NCI-H2029 (cell line): ENCODE data around the gene KIRREL2.
"Not testable (repeated sequence)": the region's sequence is repeated elsewhere in the genome, so short reads cannot be mapped to it uniquely, and the experiment has no call there.

Experiments used
- DNase-seq: peaks from one replicate; lab custom pipeline; 2025; lab: John Stamatoyannopoulos, UW

The KIRREL2 gene

DNA sequence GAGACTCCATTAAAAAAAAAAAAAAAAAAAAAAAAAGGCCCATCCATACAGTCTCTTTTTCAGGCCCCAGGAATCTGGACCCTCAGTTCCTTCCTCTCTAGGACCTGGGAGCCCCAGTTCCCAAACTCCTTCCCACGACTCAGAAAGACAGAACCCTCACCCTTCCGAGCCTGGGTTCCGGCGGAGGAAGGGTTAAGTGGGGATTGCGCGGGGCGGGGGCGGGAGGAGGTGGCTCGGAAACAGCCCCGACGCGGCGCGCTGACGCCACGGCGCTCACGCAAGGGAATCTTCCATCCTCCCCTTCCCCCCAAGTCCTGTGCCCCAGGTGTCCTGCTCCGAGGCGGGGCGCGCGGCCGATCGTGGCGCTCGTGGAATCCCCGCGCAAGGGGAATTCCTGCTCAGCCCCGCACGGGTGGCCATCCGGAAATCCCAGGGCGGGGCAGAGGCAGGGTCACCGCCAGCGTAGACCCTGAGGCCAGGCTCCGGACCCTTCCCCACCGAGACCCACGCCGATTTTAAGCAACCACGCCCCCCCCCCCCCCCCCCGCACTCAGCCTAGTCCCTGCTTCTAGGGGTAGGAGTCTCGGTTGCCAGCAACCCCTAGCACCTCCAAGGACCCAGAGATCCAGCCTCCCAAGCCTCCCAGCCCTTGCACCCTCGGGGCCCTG, 43.0 kb downstream of the KIRREL2 start:
- peak; percentile 69 for DNase-seq

DNA sequence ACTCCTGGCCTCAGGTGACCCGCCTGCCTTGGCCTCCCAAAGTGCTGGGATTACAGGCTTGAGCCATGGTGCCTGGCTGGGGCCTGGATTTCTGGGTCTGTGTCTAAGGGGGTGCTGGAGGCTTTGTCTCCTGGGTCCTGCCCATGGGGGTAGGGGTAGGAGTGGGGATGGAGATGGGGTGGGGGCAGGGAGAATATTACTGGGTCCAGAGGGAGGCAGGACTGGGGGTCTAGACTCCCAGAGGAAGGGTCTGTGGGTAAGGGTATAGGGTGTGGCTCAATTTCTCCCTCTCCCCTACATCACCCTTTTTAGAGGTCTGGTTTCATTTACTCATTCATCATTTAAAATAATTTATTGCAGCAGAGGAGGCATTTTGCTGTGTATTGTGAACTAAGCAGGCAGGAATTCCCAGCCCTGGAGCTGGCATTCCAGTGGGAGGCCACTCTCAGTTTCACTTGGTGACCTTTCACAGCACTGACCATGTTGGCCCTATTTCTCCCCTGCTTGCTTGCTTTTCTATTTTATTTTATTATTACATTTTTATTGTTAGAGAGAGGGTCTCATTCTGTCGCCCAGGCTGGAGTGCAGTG, 44.4 kb downstream of the KIRREL2 start:
- no peak for DNase-seq

DNA sequence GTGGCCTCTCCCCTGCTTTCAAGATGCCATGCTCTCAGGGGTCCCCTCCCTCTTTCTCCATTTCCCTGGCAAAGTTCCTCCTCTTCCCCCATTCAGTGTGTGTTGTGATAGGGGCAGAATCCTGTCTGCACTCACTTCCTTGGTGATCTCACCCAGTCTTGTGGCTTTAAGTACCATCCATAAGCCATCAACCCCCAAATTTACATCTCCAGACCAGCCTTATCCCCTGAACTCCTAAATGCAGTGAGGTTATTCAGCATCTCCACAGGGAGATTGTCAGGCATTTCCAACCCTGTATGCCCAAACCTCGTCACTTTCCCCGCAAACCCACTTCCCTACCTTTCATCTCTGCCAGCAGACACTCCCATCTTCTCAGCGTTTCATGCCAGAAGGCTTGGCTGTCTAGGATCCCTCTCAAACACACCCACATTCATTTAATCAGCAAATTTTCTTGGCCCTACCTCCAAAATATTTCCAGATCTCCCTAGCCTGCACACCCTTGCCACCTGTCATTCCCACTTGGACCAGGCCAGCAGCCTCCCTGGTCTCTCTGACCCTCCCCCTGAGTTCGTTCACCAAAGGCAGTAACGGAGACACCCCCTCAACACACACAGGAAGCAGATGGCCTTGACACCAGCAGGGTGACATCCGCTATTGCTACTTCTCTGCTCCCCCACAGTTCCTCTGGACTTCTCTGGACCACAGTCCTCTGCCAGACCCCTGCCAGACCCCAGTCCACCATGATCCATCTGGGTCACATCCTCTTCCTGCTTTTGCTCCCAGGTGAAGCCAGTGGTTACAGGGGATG, 45.3 kb downstream of the KIRREL2 start, which contains the start of gene HCST:
TSS of gene HCST (plus strand) at position 676 of the 808 bp plus-strand sequence. CDS start at position 741, 65 bp downstream.
- no peak for DNase-seq

DNA sequence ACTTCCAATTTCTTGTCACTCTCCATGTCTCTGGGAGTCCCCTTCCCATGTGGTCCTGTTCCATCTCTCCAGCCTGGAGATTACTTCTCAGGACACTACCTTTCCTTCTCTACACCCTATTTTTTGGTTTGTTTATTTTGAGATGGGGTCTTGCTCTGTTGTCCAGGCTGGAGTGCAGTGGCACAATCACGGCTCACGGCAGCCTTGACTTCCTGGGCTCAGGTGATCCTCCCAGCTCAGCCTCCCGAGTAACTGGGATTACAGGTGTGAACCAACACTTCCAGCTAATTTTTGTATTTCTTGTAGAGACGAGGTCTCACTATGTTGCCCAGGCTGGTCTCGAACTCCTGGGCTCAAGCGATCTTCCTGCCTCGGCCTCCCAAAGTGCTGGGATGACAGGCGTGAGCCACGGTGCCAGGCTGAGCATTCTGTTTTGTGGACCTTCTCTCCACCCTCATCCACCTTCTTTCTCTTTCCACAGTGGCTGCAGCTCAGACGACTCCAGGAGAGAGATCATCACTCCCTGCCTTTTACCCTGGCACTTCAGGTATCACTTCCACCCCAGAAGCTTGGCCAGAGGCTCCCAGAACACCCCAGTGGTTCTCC, 46.3 kb downstream of the KIRREL2 start:
- DNase-seq, result no peak

DNA sequence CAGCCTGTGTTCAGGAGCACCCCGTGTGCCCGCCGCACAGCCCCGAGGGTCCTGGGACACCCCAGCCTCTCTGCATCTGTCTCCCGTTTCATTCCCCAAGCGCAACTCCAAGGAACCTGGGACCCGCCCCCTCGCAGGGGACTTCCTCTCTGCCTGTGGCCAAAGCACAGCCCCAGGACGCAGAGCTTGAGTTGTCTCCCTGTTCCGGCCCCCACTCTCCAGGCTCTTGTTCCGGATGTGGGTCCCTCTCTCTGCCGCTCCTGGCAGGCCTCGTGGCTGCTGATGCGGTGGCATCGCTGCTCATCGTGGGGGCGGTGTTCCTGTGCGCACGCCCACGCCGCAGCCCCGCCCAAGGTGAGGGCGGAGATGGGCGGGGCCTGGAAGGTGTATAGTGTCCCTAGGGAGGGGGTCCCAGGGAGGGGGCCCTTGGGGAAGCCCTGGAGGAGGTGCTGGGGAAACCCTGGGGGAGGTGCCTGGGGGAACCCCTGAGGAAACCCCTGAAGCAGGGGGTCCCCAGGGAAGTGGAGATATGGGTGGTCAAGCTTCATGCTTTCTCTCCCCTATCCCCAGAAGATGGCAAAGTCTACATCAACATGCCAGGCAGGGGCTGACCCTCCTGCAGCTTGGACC, 47.0 kb downstream of the KIRREL2 start:
- DNase-seq, result peak; percentile 70

DNA sequence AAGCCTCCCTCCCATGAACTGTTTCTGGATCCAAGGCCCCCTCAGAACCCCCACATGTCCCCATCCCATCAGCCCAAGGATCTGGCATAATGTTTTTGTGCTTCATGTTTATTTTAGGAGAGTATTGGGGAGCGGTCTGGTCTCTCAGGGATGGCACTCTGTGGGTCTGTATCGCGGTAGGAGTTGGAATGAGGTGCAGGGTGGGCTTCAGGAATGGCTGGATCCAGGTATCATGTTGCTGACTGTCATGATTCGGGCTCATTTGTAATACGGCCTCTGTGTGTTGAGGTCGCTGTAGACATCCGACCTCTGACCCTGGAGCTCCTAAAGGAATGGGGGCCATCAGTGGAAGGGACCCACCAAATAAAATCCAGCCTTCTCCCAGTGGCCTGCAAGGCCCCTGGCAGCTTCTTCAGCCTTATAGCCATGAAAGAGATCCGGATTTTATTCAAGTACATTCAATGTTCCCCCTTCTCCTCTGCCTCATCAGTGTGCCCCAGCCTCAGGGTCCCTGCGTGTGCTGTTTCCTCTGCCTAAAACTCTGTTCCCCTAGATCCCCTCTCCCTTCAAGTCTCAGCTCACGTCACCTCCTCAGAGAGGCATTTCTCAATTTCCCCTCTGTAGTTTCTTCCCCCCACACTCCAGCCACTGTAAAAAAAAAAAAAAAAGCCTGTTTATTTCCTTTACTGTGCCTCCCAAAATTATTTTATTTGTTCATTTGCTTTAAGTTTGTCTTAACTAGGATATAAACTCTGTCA, 47.8 kb downstream of the KIRREL2 start:
- no peak for DNase-seq

DNA sequence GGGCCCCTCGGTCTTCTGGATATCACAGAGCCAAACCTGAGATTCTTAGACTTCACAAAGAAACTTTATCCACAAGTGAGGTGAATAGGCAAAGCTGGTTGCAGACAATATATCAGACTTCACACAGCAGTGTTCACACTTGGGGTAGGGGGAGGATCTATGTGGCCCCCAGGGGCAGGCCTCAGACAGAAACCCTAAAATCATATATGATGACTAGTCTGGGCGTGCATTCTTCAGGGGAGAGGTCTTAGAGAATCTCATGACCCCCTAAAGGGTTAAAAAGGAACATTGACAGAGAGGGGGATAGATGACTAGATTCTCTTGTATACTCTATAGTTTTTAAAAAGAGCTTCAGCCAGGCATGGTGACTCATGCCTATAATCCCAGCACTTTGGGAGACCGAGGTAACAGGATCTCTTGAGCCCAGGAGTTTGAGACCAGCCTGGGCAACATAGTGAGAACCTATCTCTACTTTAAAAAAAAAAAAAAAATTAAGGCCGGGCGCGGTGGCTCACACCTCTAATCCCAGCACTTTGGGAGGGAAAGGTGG, 48.5 kb downstream of the KIRREL2 start:
- DNase-seq, result no peak

DNA sequence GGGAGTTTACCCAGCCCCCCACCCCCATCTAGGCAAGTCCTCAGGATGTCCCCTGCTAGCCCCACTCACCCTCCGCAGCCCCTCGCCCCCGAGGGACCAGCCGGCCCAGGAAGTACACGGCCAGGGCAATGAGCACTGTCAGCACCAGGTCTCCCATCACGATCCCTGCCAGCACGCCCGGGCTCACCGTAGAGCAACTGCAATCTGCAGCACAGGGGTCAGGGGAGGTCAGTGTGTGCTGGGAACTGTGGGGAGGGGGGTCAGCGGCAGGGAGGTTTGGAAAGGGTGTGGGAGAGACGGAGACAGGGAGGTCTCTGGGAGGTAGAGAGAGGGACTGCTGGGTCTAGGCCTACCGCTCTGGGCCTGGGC, 50.6 kb downstream of the KIRREL2 start:
- DNase-seq, result no peak

DNA sequence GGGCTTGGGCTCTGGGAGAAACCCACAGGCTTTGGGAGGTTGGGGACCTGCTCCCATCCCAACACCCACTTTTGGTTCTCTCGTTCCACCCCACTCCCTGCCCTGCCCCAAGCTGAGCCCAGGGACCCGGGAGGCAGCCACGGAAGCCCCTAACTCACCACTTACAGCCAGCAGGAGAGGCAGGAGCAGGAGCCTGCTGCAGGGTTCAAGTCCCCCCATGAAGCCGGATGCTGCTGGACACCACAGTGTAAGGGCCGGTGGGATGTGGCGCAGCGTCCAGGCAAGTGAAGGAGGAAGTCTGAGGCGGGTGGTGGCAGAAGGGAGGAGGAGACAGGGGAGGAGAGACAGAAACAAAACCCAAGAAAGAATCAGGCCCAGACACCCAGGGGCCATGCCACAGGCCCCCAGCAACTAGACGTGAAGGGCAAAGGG, 51.3 kb downstream of the KIRREL2 start, which contains the start of gene TYROBP:
TSS of gene TYROBP (minus strand) at position 286 of the 432 bp plus-strand sequence. CDS start at position 219, 67 bp downstream.
- no peak for DNase-seq

DNA sequence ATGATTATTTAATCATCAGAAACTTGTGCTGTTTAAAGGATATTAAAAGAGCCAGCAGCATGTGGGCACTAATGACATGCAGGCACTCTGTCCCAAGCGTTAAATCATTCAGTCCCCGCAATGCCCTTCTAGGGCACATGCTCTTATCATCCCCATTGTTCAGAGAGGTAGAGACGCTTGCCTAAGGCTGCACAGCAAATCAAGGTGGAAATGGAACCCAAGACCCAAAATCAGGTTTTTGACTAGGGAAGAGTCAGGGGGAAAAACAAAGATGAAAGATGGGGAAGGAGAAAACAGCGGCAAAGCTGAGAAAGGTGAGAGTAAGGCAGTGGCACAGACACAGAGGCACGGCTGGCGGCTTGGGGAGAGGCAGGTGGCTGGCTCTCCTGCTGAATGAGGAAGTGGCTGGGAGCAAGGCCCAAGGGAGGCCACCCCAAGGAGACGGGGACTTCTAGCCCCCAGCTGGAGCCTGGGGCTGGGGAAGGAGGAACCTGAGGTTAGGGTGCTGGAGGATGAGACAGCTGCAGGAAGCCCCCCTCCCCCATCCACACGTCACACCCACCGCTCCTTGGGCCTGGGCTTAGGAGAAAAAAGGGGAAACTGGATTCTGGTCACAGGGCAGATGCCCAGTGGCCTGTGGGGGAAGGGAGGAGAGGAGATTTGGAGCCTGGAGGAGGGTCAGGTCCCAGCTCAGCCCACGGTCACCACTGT, 52.4 kb downstream of the KIRREL2 start:
- no peak for DNase-seq

DNA sequence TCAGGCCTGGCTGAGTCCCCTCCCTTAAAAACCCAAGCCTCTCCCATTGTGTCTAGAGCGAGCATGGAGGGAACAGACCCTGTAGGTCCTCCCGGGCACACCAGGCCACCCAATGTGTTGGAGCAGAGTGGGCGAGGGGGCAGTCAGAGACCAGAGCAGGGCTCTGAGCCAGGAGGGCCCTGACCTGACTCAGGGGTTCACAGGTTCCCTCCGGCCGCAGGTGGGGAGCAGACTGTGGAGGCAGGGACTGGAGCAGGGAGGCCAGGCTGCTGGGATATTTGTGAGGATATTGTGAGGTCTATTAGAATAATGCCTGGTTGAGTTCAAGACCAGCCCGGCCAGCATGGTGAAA, 52.9 kb downstream of the KIRREL2 start:
- no peak for DNase-seq

DNA sequence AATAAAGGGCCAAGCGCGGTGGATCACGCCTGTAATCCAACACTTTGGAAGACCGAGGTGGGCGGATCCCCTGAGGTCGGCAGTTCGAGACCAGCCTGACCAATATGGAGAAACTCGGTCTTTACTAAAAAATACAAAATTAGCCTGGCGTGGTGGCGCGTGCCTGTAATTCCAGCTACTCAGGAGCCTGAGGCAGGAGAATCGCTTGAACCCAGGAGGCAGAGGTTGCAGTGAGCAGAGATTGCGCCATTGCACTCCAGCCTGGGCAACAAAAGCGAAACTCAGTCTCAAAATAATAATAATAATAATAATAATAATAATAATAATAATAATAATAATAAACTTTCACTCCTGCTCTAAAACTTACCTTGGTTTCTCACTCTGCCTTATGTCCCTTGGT, 53.6 kb downstream of the KIRREL2 start:
- not testable (repeated sequence) for DNase-seq

DNA sequence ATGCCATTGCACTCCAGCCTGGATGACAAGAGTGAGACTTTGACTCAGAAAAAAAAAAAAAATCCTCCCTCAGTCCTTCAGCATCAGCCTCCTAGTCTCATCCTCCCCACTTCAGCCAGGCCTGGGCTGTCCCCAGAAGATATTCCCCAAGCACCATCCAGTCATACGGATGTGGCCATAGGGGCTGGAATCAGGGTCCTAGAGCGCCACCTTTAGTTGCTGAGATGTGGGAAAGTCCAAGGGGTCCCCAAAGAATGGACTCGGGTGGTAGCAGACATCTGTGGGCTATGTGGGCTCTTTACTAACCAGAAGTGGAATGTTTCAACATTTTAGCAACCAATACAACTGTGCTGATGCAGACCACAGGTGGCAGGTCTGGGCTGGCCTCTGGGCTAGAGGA, 54.5 kb downstream of the KIRREL2 start:
- DNase-seq, result no peak

DNA sequence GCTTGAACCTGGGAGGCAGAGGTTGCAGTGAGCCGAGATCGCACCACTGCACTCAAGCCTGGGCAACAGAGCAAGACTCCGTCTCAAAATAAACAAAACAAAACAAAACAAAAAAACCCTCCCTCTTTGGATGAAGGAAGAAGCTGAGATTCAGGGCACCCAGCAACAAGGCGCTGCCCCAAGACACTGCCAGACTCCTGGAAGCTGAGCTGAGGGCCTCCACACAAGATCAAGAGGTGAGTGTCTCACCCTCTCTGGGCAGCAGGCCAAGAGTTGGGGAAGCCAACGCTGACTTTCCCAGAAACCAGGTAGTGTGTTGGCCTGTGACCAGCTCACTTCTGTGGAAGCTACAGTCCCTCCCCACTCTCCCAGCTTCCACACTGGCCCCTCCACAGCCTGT, 55.1 kb downstream of the KIRREL2 start:
- peak; percentile 46 for DNase-seq

DNA sequence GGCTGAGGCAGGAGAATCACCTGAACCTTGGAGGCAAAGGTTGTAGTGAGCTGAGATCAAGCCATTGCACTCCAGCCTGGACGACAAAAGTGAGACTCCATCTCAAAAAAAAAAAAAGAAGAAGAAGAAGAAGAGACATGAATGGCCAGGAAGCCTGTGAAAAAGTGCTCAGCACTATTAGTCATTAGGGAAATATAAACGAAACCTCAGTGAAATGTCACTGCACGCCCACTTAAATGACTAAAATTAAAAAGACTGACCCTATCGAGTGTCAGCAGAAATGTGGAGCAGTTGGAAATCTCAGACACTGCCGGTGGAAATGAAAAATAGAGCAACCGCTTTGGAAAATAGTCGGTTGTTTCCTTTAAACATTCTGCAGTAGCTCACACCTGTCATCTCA, 56.9 kb downstream of the KIRREL2 start:
- no peak for DNase-seq

DNA sequence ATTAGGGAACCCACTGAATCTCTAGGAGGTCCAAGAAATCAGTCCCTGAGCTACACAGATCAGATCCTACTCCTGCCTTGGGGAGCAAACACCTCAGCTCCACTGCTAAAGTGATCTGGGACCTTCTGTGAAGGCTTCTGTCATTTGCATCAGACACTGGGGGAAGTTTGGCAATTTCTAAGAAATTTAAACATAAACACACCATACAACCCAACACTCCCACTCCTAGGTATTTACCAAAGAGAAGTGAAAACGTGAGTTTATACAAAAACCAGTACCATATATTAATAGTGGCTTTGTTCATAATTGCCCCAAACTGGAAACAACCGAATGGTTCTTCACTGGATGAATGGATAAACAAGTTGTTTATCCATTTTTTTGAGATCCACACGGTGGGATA, 58.7 kb downstream of the KIRREL2 start:
- no peak for DNase-seq
